Nephron (organoid): ENCODE data around the gene NOX4.

Experiments used
- H3K27ac Mint-ChIP-seq, 3 experiments: 2 replicates each; pipeline ENCODE4 v1.8.0; 2020; ENCODE audit warnings: mixed read lengths in 3 of 3, mild to moderate bottlenecking in 2 of 3, moderate library complexity in 1 of 3
- H3K27me3 Mint-ChIP-seq: 2 replicates; pipeline ENCODE4 v1.8.0; 2021; ENCODE audit warnings: low read depth, mild to moderate bottlenecking, moderate library complexity, mixed read lengths
- H3K36me3 Mint-ChIP-seq: 2 replicates; pipeline ENCODE4 v1.8.0; 2020; ENCODE audit warnings: low read depth, mixed read lengths
- H3K4me1 Mint-ChIP-seq: 2 replicates; pipeline ENCODE4 v1.8.0; 2020; ENCODE audit warnings: mixed read lengths
- H3K4me3 Mint-ChIP-seq, 3 experiments: 2 replicates each; pipeline ENCODE4 v1.8.0; 2020; ENCODE audit warnings: mild to moderate bottlenecking in 3 of 3, mixed read lengths in 3 of 3, moderate library complexity in 2 of 3
- H3K9me3 Mint-ChIP-seq: 2 replicates; pipeline ENCODE4 v1.8.0; 2020; ENCODE audit warnings: mixed read lengths
- CTCF ChIP-seq, 3 experiments: fragments of 200-600 bp; sonication (generic); IDR thresholded peaks; one replicate each; pipeline ENCODE4 v1.5.0; 2021; ENCODE audit warnings: antibody characterized with exemption in 3 of 3; ENCODE audit not compliant: unreplicated experiment in 3 of 3

The NOX4 gene

GRCh38 chr11:89529626-89530380 lies 38.6 kb upstream of the NOX4 start:
- H3K36me3 Mint-ChIP-seq: no peaks in the 10 kb centered on the region
- no peak for TF ChIP-seq CTCF (IDR thresholded peaks at IDR 0.05; ENCODE audit: unreplicated experiment in 3 of 3)
- no peak overlapping the region for H3K4me3 Mint-ChIP-seq
- peaks cover 6% of the 10 kb centered on the region for H3K9me3 Mint-ChIP-seq
- H3K27me3 Mint-ChIP-seq: no peaks in the 10 kb centered on the region
- H3K4me1 Mint-ChIP-seq: peaks cover 18% of the 10 kb centered on the region
- no peak overlapping the region for H3K27ac Mint-ChIP-seq

GRCh38 chr11:89521792-89522191 lies 30.6 kb upstream of the NOX4 start:
- Mint-ChIP-seq H3K9me3 (peaks cover 3% of the 10 kb centered on the region), H3K4me3 (no peak overlapping the region), H3K4me1 (no peaks in the 10 kb centered on the region), H3K36me3 (no peaks in the 10 kb centered on the region), H3K27me3 (no peaks in the 10 kb centered on the region), H3K27ac (no peak overlapping the region)
- no peak for TF ChIP-seq CTCF (IDR thresholded peaks at IDR 0.05; ENCODE audit: unreplicated experiment in 3 of 3)

GRCh38 chr11:89521294-89521693 lies 30.1 kb upstream of the NOX4 start:
- Mint-ChIP-seq H3K36me3 (no peaks in the 10 kb centered on the region), H3K4me3 (no peak overlapping the region), H3K27ac (no peak overlapping the region), H3K27me3 (no peaks in the 10 kb centered on the region), H3K9me3 (no peaks in the 10 kb centered on the region), H3K4me1 (no peaks in the 10 kb centered on the region)
- no peak for TF ChIP-seq CTCF (IDR thresholded peaks at IDR 0.05; ENCODE audit: unreplicated experiment in 3 of 3)

- peaks cover 4% of the 10 kb centered on the region for H3K9me3 Mint-ChIP-seq
- H3K36me3 Mint-ChIP-seq: no peaks in the 10 kb centered on the region
- no peaks in the 10 kb centered on the region for H3K4me1 Mint-ChIP-seq
- no peaks in the 10 kb centered on the region for H3K27me3 Mint-ChIP-seq
- TF ChIP-seq CTCF (IDR thresholded peaks at IDR 0.05; ENCODE audit: unreplicated experiment in 3 of 3): no peak
- no peak overlapping the region for H3K27ac Mint-ChIP-seq
- no peak overlapping the region for H3K4me3 Mint-ChIP-seq
Observed at GRCh38 chr11:89516496-89516895, 25.3 kb upstream of the NOX4 start.

- H3K27me3 Mint-ChIP-seq: no peaks in the 10 kb centered on the region
- no peak for TF ChIP-seq CTCF (IDR thresholded peaks at IDR 0.05; ENCODE audit: unreplicated experiment in 3 of 3)
- H3K36me3 Mint-ChIP-seq: no peaks in the 10 kb centered on the region
Observed at GRCh38 chr11:89508544-89508943, 17.4 kb upstream of the NOX4 start.

GRCh38 chr11:89504270-89504669 lies 13.1 kb upstream of the NOX4 start:
- Mint-ChIP-seq H3K9me3 (no peaks in the 10 kb centered on the region), H3K4me1 (peaks cover 6% of the 10 kb centered on the region), H3K4me3 (no peak overlapping the region), H3K36me3 (no peaks in the 10 kb centered on the region), H3K27me3 (no peaks in the 10 kb centered on the region), H3K27ac (no peak overlapping the region)
- no peak for TF ChIP-seq CTCF (IDR thresholded peaks at IDR 0.05; ENCODE audit: unreplicated experiment in 3 of 3)

More at GRCh38 chr11:89508544-89508943, 17.4 kb upstream of the NOX4 start:
- H3K27ac Mint-ChIP-seq: no peak overlapping the region
- no peaks in the 10 kb centered on the region for H3K9me3 Mint-ChIP-seq
- no peaks in the 10 kb centered on the region for H3K4me1 Mint-ChIP-seq
- H3K4me3 Mint-ChIP-seq: no peak overlapping the region
